PFSK-1 (cell line): ENCODE measurements around the gene GBP7. TPM values are rescaled to one million over a fixed set of nuclear protein-coding genes. Genes with fewer than 3 reads are reported as not detected.

Source experiments
- FOXP2 ChIP-seq: optimal IDR thresholded peaks from 2 replicates; pipeline ENCODE3; 2011; ENCODE audit warnings: borderline replicate concordance, control low read depth, inconsistent platforms; ENCODE audit not compliant: insufficient read depth; ENCODE audit errors: extremely low read length, extremely low read depth
- POLR2AphosphoS5 ChIP-seq: IDR thresholded peaks from 2 replicates; pipeline ENCODE4 v1.6.1; 2012; ENCODE audit warnings: low read depth, mild to moderate bottlenecking, control low read depth, low read length, moderate library complexity
- REST ChIP-seq, 2 experiments: IDR thresholded peaks; 2 replicates each; pipeline versions ENCODE4 v1.6.1 to v1.8.0; 2011 to 2012; ENCODE audit warnings: low read depth in 2 of 2, low read length in 2 of 2, control low read depth in 1 of 2, inconsistent platforms in 1 of 2, mild to moderate bottlenecking in 1 of 2, moderate library complexity in 1 of 2; ENCODE audit not compliant: insufficient read depth in 1 of 2
- SIN3A ChIP-seq: IDR thresholded peaks from 2 replicates; pipeline ENCODE4 v1.6.1; 2012; ENCODE audit warnings: mild to moderate bottlenecking, low read length, moderate library complexity, borderline replicate concordance; ENCODE audit not compliant: insufficient read depth
- TAF1 ChIP-seq: IDR thresholded peaks from 2 replicates; pipeline ENCODE4 v1.6.1; 2012; ENCODE audit warnings: low read length, control low read depth, borderline replicate concordance; ENCODE audit not compliant: insufficient read depth
- polyA plus RNA-seq: library from polyadenylated mRNA; unstranded; fragments of >200 nt; gene quantifications from one replicate; pipeline ENCODE4 v1.2.1, GENCODE V29; 2012; ENCODE audit warnings: low read depth, missing spikeins; ENCODE audit not compliant: insufficient read length

GBP7 gene
- not detected for polyA plus RNA-seq

GRCh38 chr1:89175601-89176256, at the start of gene GBP7:
TSS of gene GBP7 (minus strand) at chr1:89176003. CDS start at chr1:89171935, 4,068 bp downstream.
- TF ChIP-seq POLR2AphosphoS5 (no peak), FOXP2 (no peak), REST (IDR thresholded peaks at IDR 0.05; ENCODE audit: insufficient read depth in 1 of 2, low read depth in 2 of 2, low read length in 2 of 2) (no peak), SIN3A (no peak), TAF1 (no peak)

- no peak for TF ChIP-seq REST (IDR thresholded peaks at IDR 0.05; ENCODE audit: insufficient read depth in 1 of 2, low read depth in 2 of 2, low read length in 2 of 2)
- no peak for TF ChIP-seq SIN3A
- TF ChIP-seq FOXP2 = no peak
- no peak for TF ChIP-seq TAF1
- TF ChIP-seq POLR2AphosphoS5 = no peak
Observed at GRCh38 chr1:89221341-89221740, 45.5 kb upstream of the GBP7 start.

GRCh38 chr1:89213347-89213746, 37.5 kb upstream of the GBP7 start:
- TF ChIP-seq SIN3A (no peak), POLR2AphosphoS5 (no peak), TAF1 (no peak), REST (IDR thresholded peaks at IDR 0.05; ENCODE audit: insufficient read depth in 1 of 2, low read depth in 2 of 2, low read length in 2 of 2) (no peak), FOXP2 (no peak)

GRCh38 chr1:89211035-89211634, 35.3 kb upstream of the GBP7 start:
- TF ChIP-seq TAF1 (no peak), FOXP2 (no peak), POLR2AphosphoS5 (no peak), SIN3A (no peak), REST (IDR thresholded peaks at IDR 0.05; ENCODE audit: insufficient read depth in 1 of 2, low read depth in 2 of 2, low read length in 2 of 2) (no peak)
